ENCODE data around the gene ADAMTSL3. TPM values are rescaled to one million over a fixed set of nuclear protein-coding genes. Genes with fewer than 3 reads are reported as not detected.

Gene ADAMTSL3
- total RNA-seq, 4 donors from 2014 or later = 4.9 to 8.8 (median 6.8) TPM

GRCh38 chr15:84003791-84004503, 350.0 kb downstream of the ADAMTSL3 start:
- in situ Hi-C loops (cut with MboI; ENCODE audit: low pct_ligation_motif_present in 1 of 4, low pct_unique_long_range_greater_than_20kb in 1 of 4, low sequenced_read_pairs in 3 of 4) = no loop called here

GRCh38 chr15:84006421-84006820, 352.5 kb downstream of the ADAMTSL3 start:
- Histone ChIP-seq H3K27me3 (no peaks in the 10 kb centered on the region), H3K36me3 (no peaks in the 10 kb centered on the region), H3K27ac (no peak overlapping the region), H3K4me1 (no peaks in the 10 kb centered on the region), H3K4me3 (no peak overlapping the region), H3K9me3 (no peaks in the 10 kb centered on the region)
- no peak for TF ChIP-seq EP300 (IDR thresholded peaks at IDR 0.05; ENCODE audit: low read depth)
- TF ChIP-seq POLR2AphosphoS5 (IDR thresholded peaks at IDR 0.05) = no peak
- no peak for TF ChIP-seq POLR2A (IDR thresholded peaks at IDR 0.05)
- no peak for TF ChIP-seq CTCF (IDR thresholded peaks at IDR 0.05)
- intact Hi-C loops (cut with DNase I; ENCODE audit: low total_unique reads) = no loop called here
- WGBS, 2 donors (ENCODE audit: low coverage in 1 of 2) = 36 to 37% methylated on average over 3 to 4 of the region's 4 CpGs
- in situ Hi-C loops (cut with MboI; ENCODE audit: low pct_ligation_motif_present in 1 of 4, low pct_unique_long_range_greater_than_20kb in 1 of 4, low sequenced_read_pairs in 3 of 4) = no loop called here
- DNase-seq = no peak

More at GRCh38 chr15:84003791-84004503, 350.0 kb downstream of the ADAMTSL3 start:
- Histone ChIP-seq H3K36me3 (no peaks in the 10 kb centered on the region), H3K4me1 (no peaks in the 10 kb centered on the region), H3K9me3 (no peaks in the 10 kb centered on the region), H3K4me3 (no peak overlapping the region), H3K27ac (no peak overlapping the region), H3K27me3 (no peaks in the 10 kb centered on the region)
- no peak for DNase-seq
- 79 to 84% methylated on average over 4 to 6 of the region's 6 CpGs for WGBS, 2 donors (ENCODE audit: low coverage in 1 of 2)
- intact Hi-C loops (cut with DNase I; ENCODE audit: low total_unique reads) = no loop called here
- no peak for TF ChIP-seq EP300 (IDR thresholded peaks at IDR 0.05; ENCODE audit: low read depth)
- no peak for TF ChIP-seq CTCF (IDR thresholded peaks at IDR 0.05)
- no peak for TF ChIP-seq POLR2A (IDR thresholded peaks at IDR 0.05)
- TF ChIP-seq POLR2AphosphoS5 (IDR thresholded peaks at IDR 0.05) = no peak

- in situ Hi-C loops (cut with MboI; ENCODE audit: low pct_ligation_motif_present in 1 of 4, low pct_unique_long_range_greater_than_20kb in 1 of 4, low sequenced_read_pairs in 3 of 4) (no loop called here), intact Hi-C loops (cut with DNase I; ENCODE audit: low total_unique reads) (no loop called here)
- no peak overlapping the region for H3K4me3 ChIP-seq
- DNase-seq = no peak
- WGBS, 2 donors (ENCODE audit: low coverage in 1 of 2) = 81 to 92% methylated on average over 5 to 7 of the region's 7 CpGs
- no peaks in the 10 kb centered on the region for H3K4me1 ChIP-seq
- no peaks in the 10 kb centered on the region for H3K9me3 ChIP-seq
- H3K27ac ChIP-seq = no peak overlapping the region
- no peaks in the 10 kb centered on the region for H3K36me3 ChIP-seq
- H3K27me3 ChIP-seq = no peaks in the 10 kb centered on the region
- TF ChIP-seq CTCF (IDR thresholded peaks at IDR 0.05) (no peak), EP300 (IDR thresholded peaks at IDR 0.05; ENCODE audit: low read depth) (no peak), POLR2AphosphoS5 (IDR thresholded peaks at IDR 0.05) (no peak), POLR2A (IDR thresholded peaks at IDR 0.05) (no peak)
Observed at GRCh38 chr15:84009616-84010015, 355.7 kb downstream of the ADAMTSL3 start.

GRCh38 chr15:84010246-84010645, 356.3 kb downstream of the ADAMTSL3 start:
- in situ Hi-C loops (cut with MboI; ENCODE audit: low pct_ligation_motif_present in 1 of 4, low pct_unique_long_range_greater_than_20kb in 1 of 4, low sequenced_read_pairs in 3 of 4) = no loop called here
- 58 to 81% methylated on average over 1 of the region's 1 CpG for WGBS, 2 donors (ENCODE audit: low coverage in 1 of 2)
- Histone ChIP-seq H3K27me3 (no peaks in the 10 kb centered on the region), H3K4me1 (no peaks in the 10 kb centered on the region), H3K9me3 (no peaks in the 10 kb centered on the region), H3K27ac (no peak overlapping the region), H3K4me3 (no peak overlapping the region), H3K36me3 (no peaks in the 10 kb centered on the region)
- TF ChIP-seq EP300 (IDR thresholded peaks at IDR 0.05; ENCODE audit: low read depth) (no peak), CTCF (IDR thresholded peaks at IDR 0.05) (no peak), POLR2AphosphoS5 (IDR thresholded peaks at IDR 0.05) (no peak), POLR2A (IDR thresholded peaks at IDR 0.05) (no peak)
- intact Hi-C loops (cut with DNase I; ENCODE audit: low total_unique reads) = no loop called here
- no peak for DNase-seq

Measured in transverse colon (tissue), 4 donors.